Measurements from ENCODE around the gene FGF22.
"Not testable (repeated sequence)": the region's sequence is repeated elsewhere in the genome, so short reads cannot be mapped to it uniquely, and the experiment has no call there.

DNA sequence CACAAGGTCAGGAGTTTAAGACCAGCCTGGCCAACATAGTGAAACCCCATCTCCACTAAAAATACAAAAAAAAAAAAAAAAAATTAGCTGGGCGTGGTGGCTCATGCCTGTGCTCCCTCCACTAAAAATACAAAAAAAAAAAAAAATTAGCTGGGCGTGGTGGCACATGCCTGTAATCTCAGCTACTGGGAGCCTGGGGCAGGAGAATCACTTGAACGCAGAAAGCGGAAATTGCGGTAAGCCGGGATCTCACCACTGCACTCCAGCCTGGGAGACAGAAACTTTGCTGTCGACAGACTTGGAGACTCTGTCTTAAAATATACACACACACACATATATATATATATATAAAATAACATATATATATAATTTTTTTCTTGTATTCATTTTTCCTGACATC is 13.1 kb upstream of the FGF22 start:
- TF ChIP-seq POLR2A (IDR thresholded peaks at IDR 0.05; ENCODE audit: low read depth, low read length); POLR2AphosphoS5 (IDR thresholded peaks at IDR 0.05; ENCODE audit: low read depth, low read length); SPI1 (IDR thresholded peaks at IDR 0.05; ENCODE audit: low read depth, low read length); TAF1 (IDR thresholded peaks at IDR 0.05; ENCODE audit: low read depth, low read length); PAX5 (IDR thresholded peaks at IDR 0.05; ENCODE audit: insufficient read depth, low read length, severe bottlenecking); POU2F2 (IDR thresholded peaks at IDR 0.05; ENCODE audit: low read depth, low read length): not testable (repeated sequence)

All from GM12891 (cell line).